ENCODE results near the gene POC1A.

POC1A gene

DNA sequence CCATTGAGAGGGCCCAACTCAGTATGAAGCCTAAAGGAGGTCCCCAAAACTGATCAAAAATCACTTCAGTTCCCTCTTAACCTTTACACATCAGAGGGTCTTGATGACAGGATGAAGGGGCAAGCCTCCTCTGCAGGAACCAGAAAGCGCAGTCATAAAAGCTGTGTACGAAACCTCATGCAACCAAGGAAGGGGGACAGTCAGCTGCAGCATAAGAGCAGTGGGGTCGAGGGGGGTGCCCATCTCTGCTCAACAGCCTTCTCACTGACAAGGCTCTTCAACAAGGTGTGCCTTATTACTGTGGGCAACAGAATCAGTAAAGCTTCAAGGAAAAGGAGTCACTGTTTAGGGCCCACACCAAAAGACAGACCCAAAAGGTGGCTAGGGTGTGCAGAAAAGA is 3.9 kb downstream of the POC1A start:
- no peak for ATAC-seq

GRCh38 chr3:52149726-52150125 is 4.5 kb downstream of the POC1A start:
- ATAC-seq, result no peak

DNA sequence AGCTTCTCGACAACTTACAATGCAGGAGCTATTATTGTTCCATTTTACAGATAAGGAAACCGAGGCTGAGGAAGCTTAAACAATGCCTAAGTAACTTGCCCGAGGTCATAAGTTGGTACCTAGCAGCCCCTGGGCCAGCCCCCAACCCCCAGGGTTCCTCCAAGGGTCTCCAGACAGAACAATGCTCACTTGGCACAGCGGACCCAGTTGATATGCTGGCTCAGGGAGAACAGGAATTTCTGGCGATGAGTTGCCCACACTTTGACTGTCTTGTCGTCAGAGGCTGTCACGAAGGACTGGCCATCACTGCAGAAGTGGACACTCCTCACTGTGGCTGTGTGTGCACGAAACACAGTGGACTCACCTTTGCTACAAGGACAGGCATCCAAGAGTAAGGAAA is 5.2 kb downstream of the POC1A start:
- ATAC-seq, result no peak

DNA sequence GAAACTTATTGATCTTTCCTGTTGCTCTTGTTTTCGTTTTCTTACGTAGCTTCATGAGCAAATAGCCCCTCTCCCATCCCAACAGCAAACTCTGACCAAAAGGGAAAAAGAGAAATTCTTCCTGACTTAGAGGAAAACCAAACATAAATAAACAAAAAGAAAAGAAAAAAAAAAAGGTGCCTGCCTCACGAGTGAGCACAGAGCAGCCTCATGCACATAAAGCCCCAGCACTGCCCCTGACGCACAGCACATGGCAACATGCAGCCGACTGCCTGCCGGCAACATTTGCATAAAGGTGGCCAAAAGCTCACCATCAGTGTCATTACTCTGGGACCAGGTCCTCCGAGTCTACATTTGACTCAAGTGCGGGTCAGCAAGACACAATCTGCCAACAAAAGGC is 6.4 kb downstream of the POC1A start:
- ATAC-seq, result no peak

- ATAC-seq, result no peak
Measured at GRCh38 chr3:52146811-52147210, 7.4 kb downstream of the POC1A start.

- ATAC-seq, result no peak
Measured at GRCh38 chr3:52146189-52146588, 8.0 kb downstream of the POC1A start.

DNA sequence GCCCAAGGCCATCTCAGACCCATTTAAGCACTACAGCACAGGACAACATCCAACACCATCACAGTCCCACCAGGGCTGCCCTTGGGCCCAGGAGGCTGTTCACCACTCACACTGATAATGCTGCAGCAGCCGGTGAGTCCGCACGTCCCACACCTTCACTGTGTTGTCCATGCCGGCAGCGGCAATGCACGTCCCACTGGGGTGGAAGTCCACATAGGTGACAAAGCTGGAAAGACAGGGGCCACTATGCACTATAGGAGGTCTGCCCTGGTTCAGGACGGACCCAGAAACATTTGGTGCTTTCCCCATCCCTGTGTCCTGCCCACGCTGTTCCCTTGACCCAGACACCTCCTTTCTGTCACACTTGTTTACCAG is 8.5 kb downstream of the POC1A start:
- no peak for ATAC-seq

DNA sequence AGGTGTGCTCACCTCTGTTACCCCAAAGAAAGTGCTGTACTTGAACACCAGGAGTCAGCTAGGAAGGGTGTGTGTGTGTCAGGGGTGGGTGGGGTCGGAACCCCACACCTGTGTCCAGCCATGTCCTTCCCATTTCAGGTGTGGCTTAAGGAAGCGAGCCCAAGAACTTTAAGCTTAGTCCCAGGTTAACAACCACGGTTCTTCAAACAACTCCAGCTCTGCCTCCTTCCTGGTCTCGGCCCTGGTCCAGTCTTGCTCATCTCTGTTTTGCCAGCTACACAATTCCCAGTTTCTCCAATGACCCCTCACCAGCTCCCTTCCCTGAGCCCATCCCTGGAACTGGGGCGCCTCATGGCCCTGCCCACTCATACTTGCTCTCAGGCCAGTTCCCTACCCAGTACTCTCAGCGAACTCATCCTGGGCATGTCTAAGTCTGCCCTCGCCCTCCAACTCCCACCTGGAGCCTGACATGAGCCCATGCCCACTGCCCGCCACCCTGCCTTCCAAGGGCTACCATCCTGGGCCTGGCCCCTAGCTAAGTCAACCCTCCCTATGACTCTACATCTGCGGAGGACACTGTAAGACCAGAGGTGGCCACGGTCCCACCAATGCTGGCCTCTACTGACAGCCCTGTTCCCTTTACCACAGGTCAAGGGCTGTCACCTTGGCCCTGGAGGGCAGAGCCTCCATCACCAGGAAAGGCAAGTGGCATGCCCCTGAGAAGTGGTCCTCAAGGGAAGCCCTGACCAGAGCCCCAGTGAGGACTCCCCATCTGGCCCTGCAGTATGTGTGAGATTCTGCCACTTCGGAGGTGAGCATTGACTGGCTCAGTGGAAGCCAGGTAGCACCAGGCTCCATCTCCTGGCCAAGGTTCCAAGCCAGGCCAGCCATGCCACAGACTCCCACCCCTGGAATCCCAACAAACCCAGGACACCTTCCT is 9.2 kb downstream of the POC1A start:
- ATAC-seq, result no peak

DNA sequence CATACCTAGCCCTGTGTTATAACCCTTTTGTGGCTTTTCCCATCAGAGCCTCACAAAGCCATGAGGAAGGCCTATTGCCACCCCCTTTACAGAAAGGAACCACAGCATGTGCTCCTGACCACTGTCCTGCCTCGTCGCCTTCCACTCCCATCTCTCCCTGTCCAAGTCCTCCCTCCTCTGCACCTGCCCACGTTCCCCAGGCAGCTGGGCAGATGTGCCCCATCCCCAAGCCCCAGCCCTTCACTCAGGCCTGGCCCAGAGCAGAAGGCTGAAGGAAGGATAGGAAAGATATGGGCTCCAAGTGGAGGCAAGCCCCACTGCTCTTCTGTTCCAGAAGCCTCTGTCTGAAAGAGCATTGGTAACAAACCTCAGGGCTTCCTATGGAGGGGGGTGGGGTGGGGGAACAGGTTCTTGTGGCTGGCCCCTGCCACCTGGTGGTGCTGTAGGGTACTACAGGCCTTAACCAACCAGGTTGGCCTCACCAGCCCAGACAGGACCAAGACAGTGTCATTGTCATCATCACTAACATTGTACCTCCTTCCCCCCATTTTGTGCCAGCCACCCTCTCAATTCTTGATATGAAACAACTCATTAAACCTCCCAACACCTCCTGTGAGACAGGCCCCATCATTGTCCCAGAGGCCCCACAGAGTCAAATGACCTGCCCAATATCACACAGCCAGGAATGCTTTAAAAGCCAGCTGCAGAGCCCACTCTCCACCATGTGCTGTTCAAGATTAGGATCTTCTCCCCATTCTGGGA is 10.0 kb downstream of the POC1A start:
- ATAC-seq, result peak; percentile 89 to 92

- ATAC-seq, result no peak
Measured at GRCh38 chr3:52143616-52144015, 10.6 kb downstream of the POC1A start.

- no peak for ATAC-seq
Measured at GRCh38 chr3:52143156-52143555, 11.1 kb downstream of the POC1A start.

- ATAC-seq, result no peak
Measured at GRCh38 chr3:52141751-52142150, 12.5 kb downstream of the POC1A start.

DNA sequence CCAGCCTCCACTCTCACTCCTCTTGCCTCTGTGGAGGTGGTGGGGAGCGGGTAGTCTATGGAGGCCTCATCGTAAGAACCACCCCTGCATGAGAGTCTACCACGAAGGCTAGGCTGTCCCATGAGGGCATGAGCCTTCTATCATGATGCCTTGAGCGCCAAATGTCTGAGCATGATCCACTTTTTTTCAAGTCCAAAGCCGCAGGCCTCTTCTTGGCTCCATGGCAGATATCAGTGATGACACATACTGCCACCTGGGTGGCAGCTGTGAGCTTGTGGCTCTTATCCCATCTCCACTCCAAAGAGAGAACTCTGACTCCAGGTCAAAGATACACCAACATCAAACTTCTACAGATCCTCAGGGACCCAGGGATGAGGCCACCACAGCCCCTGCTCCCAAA is 13.5 kb downstream of the POC1A start:
- ATAC-seq, result no peak

DNA sequence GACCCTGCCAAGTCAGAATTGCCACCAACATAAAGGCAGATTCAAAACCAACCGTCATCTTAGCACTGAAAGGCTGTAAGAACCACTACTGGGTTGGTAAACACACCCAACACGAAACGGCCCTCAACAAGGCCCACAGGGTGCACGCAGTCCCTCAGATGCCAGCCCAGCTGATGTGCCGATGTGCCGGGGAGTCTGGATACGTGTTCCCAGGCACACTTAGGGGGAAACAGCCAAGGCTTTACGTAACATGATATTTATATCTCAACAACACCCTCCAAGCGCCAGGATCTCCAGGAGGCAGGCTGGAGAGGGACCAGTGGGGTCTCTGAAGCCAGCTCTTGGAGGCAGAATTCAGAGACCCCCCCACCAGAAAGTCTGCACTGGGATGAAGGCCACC is 14.2 kb downstream of the POC1A start:
- ATAC-seq, result no peak

DNA sequence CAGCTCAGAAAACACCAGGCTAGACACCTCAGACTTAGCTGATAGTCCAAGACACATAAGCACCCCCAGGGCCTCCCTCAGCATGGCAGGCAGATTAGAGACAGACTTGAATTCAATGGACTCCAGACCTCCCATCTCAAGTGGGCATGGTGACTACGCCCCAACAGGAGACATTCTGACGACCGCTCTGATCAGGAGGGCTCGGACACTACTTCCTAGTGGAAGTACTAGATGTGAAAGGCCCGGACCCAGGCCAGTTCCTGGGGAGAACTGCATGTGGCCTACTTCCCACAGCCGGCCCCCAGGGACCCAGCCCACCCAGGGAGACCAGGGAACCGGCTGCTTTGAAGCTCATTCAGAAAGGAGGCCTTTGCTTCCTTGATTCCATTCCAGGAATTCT is 16.9 kb downstream of the POC1A start:
- ATAC-seq, result no peak

DNA sequence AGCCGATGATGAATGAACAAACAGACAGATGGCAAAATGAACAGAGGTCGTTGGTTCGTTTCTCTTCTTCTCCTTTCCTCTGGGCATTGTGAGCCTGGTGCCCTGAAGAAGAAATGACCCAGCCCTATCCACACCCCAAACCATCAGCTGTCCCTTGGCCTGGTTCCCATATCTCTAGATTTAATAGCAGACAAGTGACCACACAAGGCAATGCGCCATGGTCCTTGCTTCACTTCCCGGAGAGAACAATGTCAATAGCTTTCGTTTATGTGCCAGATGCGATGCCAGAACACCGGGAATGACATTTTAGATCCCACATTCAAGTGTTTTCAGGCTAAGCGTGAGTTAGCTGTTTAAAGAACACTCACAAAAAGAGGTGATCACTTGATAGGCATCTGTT is 17.7 kb downstream of the POC1A start:
- no peak for ATAC-seq

- ATAC-seq, result no peak
Measured at GRCh38 chr3:52135332-52135731, 18.9 kb downstream of the POC1A start.

GRCh38 chr3:52134761-52135160 is 19.5 kb downstream of the POC1A start:
- no peak for ATAC-seq

DNA sequence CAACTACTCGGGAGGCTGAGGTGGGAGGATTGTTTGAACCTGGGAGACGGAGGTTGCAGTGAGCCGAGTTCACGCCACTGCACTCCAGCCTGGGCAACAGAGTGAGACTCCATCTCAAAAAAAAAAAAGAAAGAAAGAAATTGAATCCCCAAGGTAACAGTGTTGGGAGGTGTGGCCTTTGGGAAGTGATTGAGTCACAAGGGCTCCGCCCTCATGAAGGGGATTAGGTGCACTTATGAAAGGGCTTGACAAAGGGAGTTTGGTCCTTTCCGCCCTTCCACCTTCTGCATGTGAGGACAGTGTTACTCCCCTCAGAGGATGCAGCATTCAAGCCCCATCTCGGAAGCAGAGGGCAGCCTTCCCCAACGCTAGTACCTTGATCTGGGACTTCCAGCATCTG is 21.3 kb downstream of the POC1A start:
- no peak for ATAC-seq

GRCh38 chr3:52132041-52132440 is 22.2 kb downstream of the POC1A start:
- ATAC-seq, result no peak

DNA sequence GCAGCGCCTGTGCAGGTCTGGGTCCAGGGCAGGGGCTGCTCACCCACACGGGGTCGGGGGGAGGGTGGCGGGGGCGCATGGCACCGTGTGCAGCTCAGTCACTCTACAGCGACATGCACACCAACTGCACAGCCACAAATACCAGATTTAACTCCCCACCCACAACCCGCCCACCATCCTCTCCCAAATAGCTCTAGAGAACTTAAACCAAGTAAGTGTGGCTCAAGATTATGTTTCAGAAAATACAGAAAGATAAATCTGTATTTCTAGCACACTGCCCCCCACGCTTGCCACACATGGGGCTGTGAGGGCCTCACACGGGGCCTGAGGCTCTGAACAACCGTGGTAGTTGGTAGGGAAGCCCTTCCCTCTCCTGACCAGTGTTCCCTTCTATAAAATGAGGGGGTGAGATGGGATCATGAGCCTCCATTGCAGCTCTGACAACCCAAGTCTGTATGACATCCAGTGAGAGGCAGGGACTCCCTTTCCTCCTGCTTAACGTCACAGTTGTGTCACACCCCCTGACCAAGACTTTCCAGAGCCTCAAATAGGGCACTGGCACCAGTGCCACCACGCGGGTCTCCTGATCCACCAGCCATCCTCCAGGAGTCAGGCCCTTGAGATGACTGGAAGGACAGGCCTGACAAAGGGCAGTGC is 23.1 kb downstream of the POC1A start:
- no peak for ATAC-seq

- no peak for ATAC-seq
Measured at GRCh38 chr3:52128118-52128683, 26.0 kb downstream of the POC1A start.

DNA sequence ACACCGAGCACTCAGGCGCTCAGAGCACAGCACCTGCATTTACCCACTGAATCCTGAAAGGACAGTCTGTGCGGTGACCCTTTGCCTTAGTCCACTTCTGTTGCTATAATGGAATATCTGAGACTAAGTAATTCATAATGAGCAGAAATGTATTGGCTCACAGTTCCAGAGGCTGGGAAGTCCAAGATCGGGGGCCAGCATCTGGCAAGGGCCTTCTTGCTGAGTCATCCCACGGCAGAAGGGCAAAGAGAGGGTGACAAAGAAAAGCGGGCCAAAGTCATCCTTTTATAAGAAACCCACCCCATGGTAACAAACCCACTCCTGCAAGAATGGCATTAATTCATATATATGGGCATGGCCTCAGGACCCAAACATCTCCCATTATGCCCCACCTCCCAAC is 27.7 kb downstream of the POC1A start:
- ATAC-seq, result no peak

Data from activated CD4-positive, CD25-positive, alpha-beta regulatory T cell treated with anti-CD3 and anti-CD28 coated beads, Interleukin-2, amount 50 U/mL, for 24 hours (primary cell).